NCI-H187 (cell line): ENCODE results near the gene HOXB3.

Source experiments
- DNase-seq, 2 experiments: peaks; one replicate each; lab custom pipeline; 2025; lab: John Stamatoyannopoulos, UW

Gene HOXB3

GRCh38 chr17:48597778-48598631 is 8.0 kb upstream of the HOXB3 start:
- DNase-seq: no peak

- no peak for DNase-seq
Observed at GRCh38 chr17:48597528-48597777, 7.4 kb upstream of the HOXB3 start.

GRCh38 chr17:48596735-48597527 is 6.9 kb upstream of the HOXB3 start:
- peak in 1 of 2 experiments; percentile 90 for DNase-seq

- no peak for DNase-seq
Observed at GRCh38 chr17:48596000-48596734, 6.1 kb upstream of the HOXB3 start.

GRCh38 chr17:48595278-48595999 is 5.4 kb upstream of the HOXB3 start:
- no peak for DNase-seq

- DNase-seq: no peak
Observed at GRCh38 chr17:48594538-48595277, 4.7 kb upstream of the HOXB3 start.

GRCh38 chr17:48593840-48594537 is 3.9 kb upstream of the HOXB3 start:
- peak; percentile 87 to 95 for DNase-seq

GRCh38 chr17:48593126-48593829 is 3.2 kb upstream of the HOXB3 start, which contains the start of gene HOXB5:
HOXB5 (minus strand) TSS chr17:48593779; CDS start chr17:48593682, 97 bp downstream.
- DNase-seq: no peak

- no peak for DNase-seq
Observed at GRCh38 chr17:48592577-48592976, 2.5 kb upstream of the HOXB3 start.

- no peak for DNase-seq
Observed at GRCh38 chr17:48592057-48592514, 2.0 kb upstream of the HOXB3 start.

GRCh38 chr17:48591255-48592056 is 1.4 kb upstream of the HOXB3 start:
- DNase-seq: no peak

GRCh38 chr17:48590607-48591161 is 643 bp upstream of the HOXB3 start:
- no peak for DNase-seq

GRCh38 chr17:48589060-48589830 is 796 bp downstream of the HOXB3 start:
- DNase-seq: no peak

- DNase-seq: no peak
Observed at GRCh38 chr17:48588528-48588927, 1.5 kb downstream of the HOXB3 start.

GRCh38 chr17:48588074-48588415 is 2.0 kb downstream of the HOXB3 start:
- DNase-seq: no peak

- no peak for DNase-seq
Observed at GRCh38 chr17:48587276-48588073, 2.6 kb downstream of the HOXB3 start.
